OCI-LY1 (cell line): Measurements from ENCODE around the gene NPSR1.
"Not testable (repeated sequence)": the region's sequence is repeated elsewhere in the genome, so short reads cannot be mapped to it uniquely, and the experiment has no call there.

ENCODE experiments used
- H2AFZ ChIP-seq: fragments of 200-600 bp; sonication (generic), shearing (Covaris generic); 2 replicates; pipeline ENCODE4 v1.6.0; 2014; ENCODE audit warnings: antibody characterized with exemption, mild to moderate bottlenecking, low read length
- H3F3A ChIP-seq: fragments of 200-600 bp; sonication (generic), shearing (Covaris generic); 2 replicates; pipeline ENCODE4 v1.6.0; 2014; ENCODE audit warnings: mild to moderate bottlenecking, antibody characterized with exemption, low read length, moderate library complexity; ENCODE audit not compliant: insufficient read depth
- H3K27ac ChIP-seq: fragments of 200-600 bp; sonication (generic); 2 replicates; pipeline ENCODE4 v1.5.1; 2014; ENCODE audit warnings: low read length, mixed run types, mild to moderate bottlenecking, low read depth; ENCODE audit not compliant: poor library complexity, severe bottlenecking
- H3K27me3 ChIP-seq: fragments of 200-600 bp; sonication (generic); 2 replicates; pipeline ENCODE4 v1.6.0; 2014; ENCODE audit warnings: antibody characterized with exemption, mild to moderate bottlenecking, low read length, moderate library complexity; ENCODE audit not compliant: insufficient read depth
- H3K36me3 ChIP-seq: fragments of 200-600 bp; sonication (generic); 2 replicates; pipeline ENCODE4 v1.6.1; 2014; ENCODE audit warnings: mild to moderate bottlenecking, antibody characterized with exemption, low read length, moderate library complexity, mixed read lengths; ENCODE audit not compliant: insufficient read depth
- H3K4me1 ChIP-seq: fragments of 200-600 bp; sonication (generic); 2 replicates; pipeline ENCODE4 v1.5.1; 2014; ENCODE audit warnings: mild to moderate bottlenecking, low read length, moderate library complexity; ENCODE audit not compliant: insufficient read depth, severe bottlenecking
- H3K4me2 ChIP-seq: fragments of 200-600 bp; sonication (generic), shearing (Covaris generic); 2 replicates; pipeline ENCODE4 v1.6.1; 2014; ENCODE audit warnings: low read length
- H3K4me3 ChIP-seq: fragments of 200-600 bp; sonication (generic); 2 replicates; pipeline ENCODE4 v1.5.1; 2014; ENCODE audit warnings: low read length, low read depth, mild to moderate bottlenecking, mixed read lengths; ENCODE audit not compliant: poor library complexity, severe bottlenecking
- H3K79me2 ChIP-seq: fragments of 200-600 bp; shearing (Covaris generic); 2 replicates; pipeline ENCODE4 v1.6.1; 2016; ENCODE audit warnings: mixed run types, low read length, mixed read lengths; ENCODE audit not compliant: insufficient read depth
- H3K9ac ChIP-seq: fragments of 200-600 bp; sonication (generic), shearing (Covaris generic); 2 replicates; pipeline ENCODE4 v1.6.1; 2014; ENCODE audit warnings: mild to moderate bottlenecking, low read length, mixed read lengths
- H3K9me2 ChIP-seq: fragments of 200-600 bp; sonication (generic), shearing (Covaris generic); 2 replicates; pipeline ENCODE4 v1.6.1; 2014; ENCODE audit warnings: low read depth, mild to moderate bottlenecking, low read length, mixed read lengths
- H3K9me3 ChIP-seq: fragments of 200-600 bp; shearing (Covaris generic); 2 replicates; pipeline ENCODE4 v1.6.1; 2014; ENCODE audit warnings: low read length, mixed read lengths
- H4K20me1 ChIP-seq: fragments of 200-600 bp; sonication (generic), shearing (Covaris generic); 2 replicates; pipeline ENCODE4 v1.6.0; 2016; ENCODE audit warnings: mild to moderate bottlenecking, low read length; ENCODE audit not compliant: insufficient read depth
- CTCF ChIP-seq: fragments of 200-600 bp; sonication (generic), shearing (Covaris generic); IDR thresholded peaks from 2 replicates; pipeline ENCODE4 v1.5.1; 2017; ENCODE audit warnings: mild to moderate bottlenecking, antibody characterized with exemption, low read length, moderate library complexity, mixed read lengths
- EZH2 ChIP-seq: fragments of 200-600 bp; sonication (generic), shearing (Covaris generic); IDR thresholded peaks from 2 replicates; pipeline ENCODE4 v1.8.0; 2017; ENCODE audit warnings: borderline replicate concordance, mixed run types, mild to moderate bottlenecking, antibody characterized with exemption, low read length, moderate library complexity, mixed read lengths

NPSR1 gene

GRCh38 chr7:34807548-34808340 is 149.7 kb downstream of the NPSR1 start:
- no peak overlapping the region for H3K9ac ChIP-seq
- no peaks in the 10 kb centered on the region for H3K27me3 ChIP-seq
- H3K4me1 ChIP-seq, result no peaks in the 10 kb centered on the region
- H3F3A ChIP-seq, result no peaks in the 10 kb centered on the region
- no peaks in the 10 kb centered on the region for H3K36me3 ChIP-seq
- TF ChIP-seq EZH2 (no peak), CTCF (no peak)
- no peak overlapping the region for H3K4me2 ChIP-seq
- no peaks in the 10 kb centered on the region for H3K79me2 ChIP-seq
- H3K4me3 ChIP-seq, result no peak overlapping the region
- 0 out of 2 replicates have a peak, but pooled peaks cover 3% of the 10 kb centered on the region for H3K9me2 ChIP-seq
- no peak overlapping the region for H3K27ac ChIP-seq
- 0 out of 2 replicates have a peak, but pooled peaks cover 3% of the 10 kb centered on the region for H4K20me1 ChIP-seq
- no peaks in the 10 kb centered on the region for H3K9me3 ChIP-seq
- H2AFZ ChIP-seq, result no peak overlapping the region

DNA sequence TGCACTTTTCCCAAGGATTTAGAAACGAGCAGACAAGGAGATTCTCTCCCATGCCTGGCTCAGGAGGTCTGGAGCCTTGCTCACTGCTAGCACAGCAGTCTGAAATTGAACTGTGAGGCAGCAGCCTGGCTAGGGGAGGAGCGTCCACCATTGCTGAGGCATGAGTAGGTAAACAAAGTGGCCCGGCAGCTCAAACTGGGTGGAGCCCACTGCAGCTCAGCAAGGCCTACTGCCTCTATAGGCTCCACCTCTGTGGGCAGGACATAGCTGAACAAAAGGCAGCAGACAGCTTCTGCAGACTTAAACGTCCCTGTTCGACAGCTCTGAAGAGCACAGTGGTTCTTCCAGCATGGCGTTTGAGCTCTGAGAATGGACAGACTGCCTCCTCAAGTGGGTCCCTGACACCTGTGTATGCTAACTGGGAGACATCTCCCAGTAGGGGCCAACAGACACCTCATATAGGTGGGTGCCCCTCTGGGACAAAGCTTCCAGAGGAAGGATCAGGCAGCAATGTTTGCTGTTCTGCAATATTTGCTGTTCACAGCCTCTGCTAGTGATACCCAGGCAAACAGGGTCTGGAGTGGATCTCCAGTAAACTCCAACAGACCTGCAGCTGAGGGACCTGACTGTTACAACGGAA is 156.3 kb downstream of the NPSR1 start:
- not testable (repeated sequence) for H3K36me3 ChIP-seq, H3K27ac ChIP-seq, H3K79me2 ChIP-seq, H2AFZ ChIP-seq, H3K27me3 ChIP-seq, H3K9ac ChIP-seq, H3K4me2 ChIP-seq, H3K9me2 ChIP-seq, H4K20me1 ChIP-seq, H3K4me3 ChIP-seq, H3K9me3 ChIP-seq, H3F3A ChIP-seq, H3K4me1 ChIP-seq

DNA sequence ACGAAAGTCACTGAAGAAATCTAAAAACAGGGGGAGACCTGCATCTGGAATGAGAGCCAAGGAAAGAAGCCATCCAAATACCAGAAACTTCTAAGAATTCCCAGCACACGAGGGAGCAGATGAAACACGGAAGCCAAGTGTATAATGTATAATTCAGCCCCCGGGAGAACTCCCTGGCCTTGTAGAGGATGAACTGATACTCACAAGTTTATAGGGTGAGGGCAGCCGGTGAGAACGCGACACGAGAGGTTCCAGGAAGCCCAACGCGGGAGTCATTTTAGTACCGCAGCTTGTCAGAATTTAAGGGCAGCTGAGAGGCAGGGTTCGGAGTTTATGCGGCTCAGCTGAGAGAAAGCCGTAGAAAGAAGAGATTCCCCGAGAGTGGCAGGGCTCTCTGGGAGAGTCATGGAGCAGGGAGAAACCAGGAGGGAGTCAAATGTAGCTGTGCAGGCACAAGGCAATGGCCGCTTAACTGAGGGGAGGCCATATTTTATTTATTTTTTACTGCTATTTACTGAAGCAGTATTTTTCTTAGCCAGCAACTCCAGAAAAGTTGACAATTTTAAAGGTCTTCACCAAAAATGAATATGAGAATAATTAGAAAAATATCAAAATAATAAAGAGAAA is 164.0 kb downstream of the NPSR1 start:
- H3K9me3 ChIP-seq, result no peaks in the 10 kb centered on the region
- H3F3A ChIP-seq, result no peaks in the 10 kb centered on the region
- no peak overlapping the region for H3K4me3 ChIP-seq
- no peak overlapping the region for H3K4me2 ChIP-seq
- H3K9me2 ChIP-seq, result no peaks in the 10 kb centered on the region
- H3K27ac ChIP-seq, result no peak overlapping the region
- no peaks in the 10 kb centered on the region for H3K27me3 ChIP-seq
- H2AFZ ChIP-seq, result no peak overlapping the region
- TF ChIP-seq CTCF (no peak), EZH2 (no peak)
- no peaks in the 10 kb centered on the region for H3K36me3 ChIP-seq
- no peaks in the 10 kb centered on the region for H3K79me2 ChIP-seq
- no peak overlapping the region for H3K9ac ChIP-seq
- H3K4me1 ChIP-seq, result no peaks in the 10 kb centered on the region
- no peaks in the 10 kb centered on the region for H4K20me1 ChIP-seq
